CD4-positive, alpha-beta T cell treated with Interferon alpha-2 for 1 hour (primary cell): ENCODE data around the gene GPATCH1.
A peak's percentile ranks its signal among the peaks of the same experiment; 100 is the strongest.
"Not testable (repeated sequence)": the region's sequence is repeated elsewhere in the genome, so short reads cannot be mapped to it uniquely, and the experiment has no call there.

Source experiments
- DNase-seq, 2 donors: peaks; one replicate each; pipeline ENCODE4 v3.0.0-alpha.2; 2020 to 2022

Gene GPATCH1

GRCh38 chr19:33080761-33081681, at the start of gene GPATCH1:
Gene GPATCH1, plus strand, starts transcription at chr19:33081181. Its CDS starts 13 bp downstream, at chr19:33081194.
- peak; percentile 79 to 89 for DNase-seq

- no peak for DNase-seq
These were observed 48.7 kb upstream of the GPATCH1 start for GRCh38 chr19:33032218-33032781.

- no peak for DNase-seq
These were observed 45.5 kb upstream of the GPATCH1 start for GRCh38 chr19:33035461-33035860.

GRCh38 chr19:33036370-33037167, 44.4 kb upstream of the GPATCH1 start:
- DNase-seq: not testable (repeated sequence)

- peak in 1 of 2 donors; percentile 26 for DNase-seq
These were observed 43.6 kb upstream of the GPATCH1 start for GRCh38 chr19:33037168-33038025.

- no peak for DNase-seq
These were observed 41.8 kb upstream of the GPATCH1 start for GRCh38 chr19:33039108-33039599.

GRCh38 chr19:33039815-33040214, 41.2 kb upstream of the GPATCH1 start:
- no peak for DNase-seq

GRCh38 chr19:33040994-33041827, 39.8 kb upstream of the GPATCH1 start:
- no peak for DNase-seq

GRCh38 chr19:33041828-33042160, 39.2 kb upstream of the GPATCH1 start:
- DNase-seq: not testable (repeated sequence)

- no peak for DNase-seq
These were observed 33.6 kb upstream of the GPATCH1 start for GRCh38 chr19:33047422-33047821.

GRCh38 chr19:33048806-33049676, 31.9 kb upstream of the GPATCH1 start:
- no peak for DNase-seq

GRCh38 chr19:33050110-33050509, 30.9 kb upstream of the GPATCH1 start:
- no peak for DNase-seq

GRCh38 chr19:33052352-33052972, 28.5 kb upstream of the GPATCH1 start:
- DNase-seq: no peak

GRCh38 chr19:33054623-33055022, 26.4 kb upstream of the GPATCH1 start:
- no peak for DNase-seq

GRCh38 chr19:33055718-33056117, 25.3 kb upstream of the GPATCH1 start:
- no peak for DNase-seq

GRCh38 chr19:33060586-33060985, 20.4 kb upstream of the GPATCH1 start:
- DNase-seq: no peak

- no peak for DNase-seq
These were observed 18.1 kb upstream of the GPATCH1 start for GRCh38 chr19:33062902-33063301.

- DNase-seq: no peak
These were observed 17.6 kb upstream of the GPATCH1 start for GRCh38 chr19:33063356-33063752.

- no peak for DNase-seq
These were observed 17.1 kb upstream of the GPATCH1 start for GRCh38 chr19:33063753-33064457.
